Naive B cell (primary cell): ENCODE results near the gene SHLD2. TPM values are rescaled to one million over a fixed set of nuclear protein-coding genes. Genes with fewer than 3 reads are reported as not detected.
"Not testable (repeated sequence)": the region's sequence is repeated elsewhere in the genome, so short reads cannot be mapped to it uniquely, and the experiment has no call there.

Experiments
- ATAC-seq, 2 donors: fragments of 150-1000 bp; cut with Tn5 transposase; 2 replicates each; pipeline ENCODE4 v1.10.0; 2021; ENCODE audit warnings: low read depth in 2 of 2, mild to moderate bottlenecking in 2 of 2, moderate library complexity in 2 of 2
- DNase-seq: peaks from one replicate; pipeline ENCODE4 v3.0.0; 2022
- H3K27ac Mint-ChIP-seq, 6 donors: one replicate each; pipeline ENCODE4 v1.8.0; 2020 to 2022; ENCODE audit warnings: mild to moderate bottlenecking in 6 of 6, mixed read lengths in 6 of 6, moderate library complexity in 5 of 6, inconsistent platforms in 2 of 6
- H3K27me3 Mint-ChIP-seq, 3 donors: one replicate each; pipeline ENCODE4 v1.8.0; 2021 to 2022; ENCODE audit warnings: mixed read lengths in 3 of 3, mild to moderate bottlenecking in 1 of 3
- H3K36me3 Mint-ChIP-seq, 2 donors: one replicate each; pipeline ENCODE4 v1.8.0; 2020 to 2022; ENCODE audit warnings: mixed read lengths in 2 of 2, inconsistent platforms in 1 of 2, mild to moderate bottlenecking in 1 of 2
- H3K4me1 Mint-ChIP-seq, 3 donors: one replicate each; pipeline ENCODE4 v1.8.0; 2020 to 2022; ENCODE audit warnings: mixed read lengths in 3 of 3, inconsistent platforms in 1 of 3, mild to moderate bottlenecking in 1 of 3, moderate library complexity in 1 of 3
- H3K4me3 Mint-ChIP-seq, 8 donors: one replicate each; pipeline ENCODE4 v1.8.0; 2020 to 2022; ENCODE audit warnings: mild to moderate bottlenecking in 8 of 8, mixed read lengths in 8 of 8, moderate library complexity in 8 of 8, inconsistent platforms in 2 of 8
- H3K9me3 Mint-ChIP-seq, 7 donors: one replicate each; pipeline ENCODE4 v1.8.0; 2020 to 2022; ENCODE audit warnings: mixed read lengths in 7 of 7, mild to moderate bottlenecking in 5 of 7, inconsistent platforms in 2 of 7, moderate library complexity in 1 of 7
- polyA plus RNA-seq, 6 donors: library from polyadenylated mRNA; unstranded; fragments of 300-500 nt; fragmentation: Illumina TruSeq; gene quantifications; one replicate each; pipeline ENCODE4 v1.2.3, GENCODE V29; 2021; ENCODE audit warnings: low read depth in 6 of 6

SHLD2 gene
- polyA plus RNA-seq, 6 donors from 2014 or later, result 8.6 to 18.1 (median 14.9) TPM

- not testable (repeated sequence) for H3K9me3 Mint-ChIP-seq, H3K4me3 Mint-ChIP-seq
These were observed 121.1 kb downstream of the SHLD2 start for GRCh38 chr10:87216120-87216519.

GRCh38 chr10:87219370-87219769 is 124.4 kb downstream of the SHLD2 start:
- H3K4me3 Mint-ChIP-seq, DNase-seq, H3K27ac Mint-ChIP-seq, H3K27me3 Mint-ChIP-seq, H3K36me3 Mint-ChIP-seq, H3K9me3 Mint-ChIP-seq: not testable (repeated sequence)
- H3K4me1 Mint-ChIP-seq, result peaks cover 3 to 23% (median 14%) of the 10 kb centered on the region in 3 donors
- ATAC-seq, result peak in 1 of 2 donors; percentile 42

More at GRCh38 chr10:87216120-87216519, 121.1 kb downstream of the SHLD2 start:
- DNase-seq, H3K27me3 Mint-ChIP-seq, H3K36me3 Mint-ChIP-seq: not testable (repeated sequence)
- ATAC-seq, result peak; percentile 29 to 36
- Mint-ChIP-seq H3K27ac (peak overlapping the region in 1 of 6 donors; percentile 65), H3K4me1 (peaks cover 3 to 19% (median 19%) of the 10 kb centered on the region in 3 donors)

GRCh38 chr10:87222789-87223188 is 127.8 kb downstream of the SHLD2 start:
- not testable (repeated sequence) for H3K4me3 Mint-ChIP-seq, DNase-seq, H3K9me3 Mint-ChIP-seq, H3K27ac Mint-ChIP-seq, ATAC-seq, H3K27me3 Mint-ChIP-seq, H3K36me3 Mint-ChIP-seq, H3K4me1 Mint-ChIP-seq

GRCh38 chr10:87225148-87225547 is 130.1 kb downstream of the SHLD2 start, which contains the start of gene NUTM2A:
NUTM2A (plus strand) TSS chr10:87225448; CDS start chr10:87225831, 383 bp downstream.
- not testable (repeated sequence) for H3K4me1 Mint-ChIP-seq, H3K36me3 Mint-ChIP-seq, H3K27me3 Mint-ChIP-seq, H3K27ac Mint-ChIP-seq, DNase-seq, H3K4me3 Mint-ChIP-seq, ATAC-seq, H3K9me3 Mint-ChIP-seq

GRCh38 chr10:87228247-87228646 is 133.2 kb downstream of the SHLD2 start:
- not testable (repeated sequence) for H3K4me1 Mint-ChIP-seq, H3K9me3 Mint-ChIP-seq, H3K36me3 Mint-ChIP-seq, DNase-seq, H3K4me3 Mint-ChIP-seq, H3K27ac Mint-ChIP-seq, H3K27me3 Mint-ChIP-seq, ATAC-seq

- not testable (repeated sequence) for H3K4me1 Mint-ChIP-seq, H3K9me3 Mint-ChIP-seq, DNase-seq, ATAC-seq, H3K36me3 Mint-ChIP-seq, H3K4me3 Mint-ChIP-seq, H3K27me3 Mint-ChIP-seq, H3K27ac Mint-ChIP-seq
These were observed 134.2 kb downstream of the SHLD2 start for GRCh38 chr10:87229211-87229610.

- ATAC-seq, H3K36me3 Mint-ChIP-seq, DNase-seq, H3K9me3 Mint-ChIP-seq, H3K4me1 Mint-ChIP-seq, H3K4me3 Mint-ChIP-seq, H3K27me3 Mint-ChIP-seq: not testable (repeated sequence)
- peak overlapping the region in 1 of 6 donors; percentile 56 for H3K27ac Mint-ChIP-seq
These were observed 139.8 kb downstream of the SHLD2 start for GRCh38 chr10:87234854-87235253.

GRCh38 chr10:87237244-87237643 is 142.2 kb downstream of the SHLD2 start:
- H3K9me3 Mint-ChIP-seq, H3K36me3 Mint-ChIP-seq, H3K4me1 Mint-ChIP-seq, ATAC-seq, DNase-seq, H3K27me3 Mint-ChIP-seq, H3K27ac Mint-ChIP-seq: not testable (repeated sequence)
- peak overlapping the region in 1 of 8 donors; percentile 15 for H3K4me3 Mint-ChIP-seq

GRCh38 chr10:87239346-87239808 is 144.4 kb downstream of the SHLD2 start:
- H3K4me3 Mint-ChIP-seq, ATAC-seq, H3K36me3 Mint-ChIP-seq, H3K27me3 Mint-ChIP-seq, H3K4me1 Mint-ChIP-seq, H3K9me3 Mint-ChIP-seq, DNase-seq, H3K27ac Mint-ChIP-seq: not testable (repeated sequence)

Other genes with a start within 250 kb of the SHLD2 start
- not detected for gene MMRN2, start 137.6 kb upstream of the SHLD2 start, polyA plus RNA-seq
- not detected for gene SNCG, start 136.6 kb upstream of the SHLD2 start, polyA plus RNA-seq
- not detected for gene ADIRF, start 126.7 kb upstream of the SHLD2 start, polyA plus RNA-seq
- gene FAM25A, start 74.9 kb upstream of the SHLD2 start, polyA plus RNA-seq, result not detected
- gene GLUD1, start 363 bp upstream of the SHLD2 start, polyA plus RNA-seq, result 100 to 1,000 TPM in 4 of 6 donors, 10 to 100 TPM in 2; 90.7 to 158 (median 104) TPM
- gene NUTM2A, start 130.2 kb downstream of the SHLD2 start, polyA plus RNA-seq, result under 1 TPM in 3 of 6 donors, not detected in 3; 0.07 to 0.15 (median 0.08) TPM